Keratinocyte (primary cell): Measurements from ENCODE around the gene TRAF7.

Experiments
- CTCF ChIP-seq, 3 experiments: IDR thresholded peaks in 1 of 3; conservative IDR thresholded peaks in 1 of 3; optimal IDR thresholded peaks in 1 of 3; 2 replicates in 2 of 3; 3 replicates in 1 of 3; pipeline versions ENCODE3 to v1.5.1; 2011; ENCODE audit warnings: low read length in 3 of 3, mild to moderate bottlenecking in 3 of 3, moderate library complexity in 2 of 3, control low read depth in 1 of 3, inconsistent platforms in 1 of 3; ENCODE audit not compliant: insufficient read depth in 2 of 3; ENCODE audit errors: extremely low read depth in 1 of 3
- EZH2 ChIP-seq: IDR thresholded peaks from one replicate; pipeline ENCODE4 v1.6.1; 2012; ENCODE audit warnings: inconsistent platforms, mild to moderate bottlenecking, low read length, moderate library complexity

GRCh38 chr16:2181952-2182351 is 26.4 kb downstream of the TRAF7 start:
- no peak for TF ChIP-seq CTCF (optimal IDR thresholded peaks at IDR 0.05 in 1 of 3, IDR thresholded peaks at IDR 0.05 in 1 of 3, conservative IDR thresholded peaks at IDR 0.05 in 1 of 3; ENCODE audit: extremely low read depth in 1 of 3, insufficient read depth in 2 of 3, low read length in 3 of 3)
- TF ChIP-seq EZH2: no peak
